DMS114 treated with DMSO at 0.1 percent for 48 hours (cell line): ENCODE measurements around the gene CHSY3.
"Not testable (repeated sequence)": the region's sequence is repeated elsewhere in the genome, so short reads cannot be mapped to it uniquely, and the experiment has no call there.

ENCODE experiments used
- DNase-seq: peaks from one replicate; lab custom pipeline; 2025; ENCODE audit not compliant: unreplicated experiment; lab: John Stamatoyannopoulos, UW

Gene CHSY3

DNA sequence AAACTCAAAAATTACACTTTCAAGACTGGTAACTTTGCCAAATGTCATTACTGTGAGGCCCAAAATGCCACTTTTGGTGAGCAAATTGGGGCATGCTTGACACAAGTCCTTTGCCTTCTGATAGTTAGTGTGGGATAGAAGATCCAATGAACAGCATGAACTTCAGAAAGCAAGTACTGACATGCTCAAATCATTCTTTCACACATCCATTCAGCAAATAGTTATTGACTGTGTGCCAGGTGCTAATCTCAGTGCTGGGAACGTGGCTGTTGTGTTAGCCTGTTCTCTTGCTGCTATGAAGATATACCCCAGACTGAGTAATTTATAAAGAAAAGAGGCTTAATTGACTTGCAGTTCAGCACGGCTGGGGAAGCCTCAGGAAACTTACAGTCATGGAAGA, 247.0 kb downstream of the CHSY3 start:
- DNase-seq = no peak

DNA sequence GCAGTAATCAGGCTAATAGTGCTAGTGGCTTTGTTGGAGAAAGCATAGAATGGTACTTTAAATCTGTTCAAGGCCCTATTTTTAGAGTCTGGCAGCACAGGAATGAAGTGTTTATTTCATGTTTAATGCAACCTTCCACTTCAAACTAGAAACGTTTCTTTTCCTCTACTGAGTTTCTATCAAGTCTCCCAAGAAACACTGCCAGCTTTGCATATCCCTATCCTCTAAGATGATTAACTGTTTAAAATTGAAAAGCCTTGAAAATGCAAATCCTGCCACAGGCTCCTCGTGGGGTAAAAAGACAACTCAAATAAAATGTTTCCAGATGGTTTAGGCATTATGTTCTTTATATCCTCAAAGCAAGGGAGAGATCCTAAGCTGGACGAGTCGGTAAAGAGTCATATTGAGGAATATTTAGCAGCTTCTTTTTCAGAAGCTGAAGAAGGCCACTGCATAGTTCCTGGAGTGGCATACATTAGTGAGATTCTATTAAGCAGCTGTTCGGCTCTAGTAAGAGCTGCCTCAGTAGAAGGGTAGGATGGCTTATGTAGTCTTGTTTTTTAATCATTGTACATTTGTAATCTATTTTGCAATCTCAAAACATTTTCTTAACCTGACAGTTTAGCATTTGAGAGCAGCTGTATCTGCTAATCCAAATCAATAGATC, 251.2 kb downstream of the CHSY3 start:
- DNase-seq = no peak

- DNase-seq = no peak
Measured at GRCh38 chr5:130158036-130158435, 253.8 kb downstream of the CHSY3 start.

DNA sequence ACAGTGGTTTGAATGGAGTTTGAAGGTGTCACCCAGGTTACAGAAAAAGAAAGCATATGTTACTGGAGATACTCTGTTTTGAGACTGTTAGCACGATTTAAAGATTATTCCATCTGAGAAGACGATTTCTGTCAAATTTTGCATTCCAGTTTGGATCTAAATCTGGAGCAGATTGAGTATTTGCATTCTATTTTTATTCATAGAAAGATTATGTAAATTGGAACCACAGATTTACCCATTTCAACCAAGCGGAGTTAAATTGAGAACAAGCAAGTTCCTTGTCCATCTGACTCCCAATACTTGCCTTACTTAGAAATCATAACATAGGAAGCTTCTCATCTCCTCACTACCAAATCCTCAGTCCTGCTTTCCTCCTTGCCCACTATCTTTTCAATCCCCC, 255.7 kb downstream of the CHSY3 start:
- DNase-seq = no peak

DNA sequence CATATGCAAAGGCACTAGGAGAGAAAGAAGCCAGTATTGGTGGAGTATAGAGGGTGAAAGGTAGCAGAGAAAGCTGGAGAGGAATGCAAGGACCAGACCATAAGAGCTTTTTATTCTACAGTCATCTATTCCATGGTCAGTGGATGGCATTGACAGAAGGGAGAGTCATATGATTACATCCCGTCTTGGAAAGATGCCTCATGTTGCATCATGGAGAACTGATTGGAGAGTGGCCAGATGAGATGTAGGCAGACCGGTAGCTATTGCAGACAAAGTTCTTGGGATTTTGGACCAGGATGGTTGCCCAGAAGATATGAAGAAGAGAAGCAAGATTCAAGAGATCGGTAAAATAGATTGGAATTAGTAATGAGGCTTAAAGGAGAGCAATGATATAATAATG, 260.7 kb downstream of the CHSY3 start:
- no peak for DNase-seq

- DNase-seq = no peak
Measured at GRCh38 chr5:130166839-130167490, 262.7 kb downstream of the CHSY3 start.

- DNase-seq = no peak
Measured at GRCh38 chr5:130168211-130168610, 263.9 kb downstream of the CHSY3 start.

DNA sequence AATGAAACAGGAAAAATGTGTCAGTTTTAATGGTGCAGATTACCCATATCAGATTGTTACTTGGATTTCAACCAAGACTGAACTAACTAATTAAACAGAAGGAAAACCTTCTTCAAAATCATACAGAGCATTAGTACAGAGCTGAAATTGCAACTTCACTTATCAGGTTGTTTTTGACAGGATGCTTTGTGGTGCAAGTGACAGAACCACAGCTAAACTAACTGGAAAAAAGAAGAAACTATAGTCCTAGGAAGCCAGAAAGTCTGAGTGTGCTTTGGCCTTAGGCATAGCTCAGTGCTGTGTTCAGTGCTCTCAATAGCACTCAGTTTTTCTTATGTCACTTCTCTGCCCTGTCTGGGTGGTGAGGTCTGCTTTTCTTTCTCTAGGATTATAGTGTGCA, 267.4 kb downstream of the CHSY3 start:
- no peak for DNase-seq

DNA sequence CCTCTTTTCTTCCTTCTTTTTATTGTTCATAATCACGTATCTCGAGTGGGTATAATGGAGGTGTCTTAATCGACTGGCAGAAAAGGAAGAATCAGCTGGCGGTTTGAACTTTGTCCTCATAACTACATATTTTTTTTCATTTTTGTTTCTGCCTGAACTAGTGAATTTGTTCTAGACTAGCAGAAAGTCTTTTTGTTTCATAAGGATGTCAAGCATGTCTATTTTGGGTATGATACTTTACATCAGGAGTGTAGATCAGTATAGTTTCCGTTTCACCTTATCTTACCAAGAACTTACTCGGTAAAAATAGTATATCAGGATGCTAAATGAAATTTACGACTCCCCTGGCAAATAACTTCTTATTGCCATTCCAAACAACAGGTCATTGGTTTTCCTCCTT, 278.9 kb downstream of the CHSY3 start:
- no peak for DNase-seq

DNA sequence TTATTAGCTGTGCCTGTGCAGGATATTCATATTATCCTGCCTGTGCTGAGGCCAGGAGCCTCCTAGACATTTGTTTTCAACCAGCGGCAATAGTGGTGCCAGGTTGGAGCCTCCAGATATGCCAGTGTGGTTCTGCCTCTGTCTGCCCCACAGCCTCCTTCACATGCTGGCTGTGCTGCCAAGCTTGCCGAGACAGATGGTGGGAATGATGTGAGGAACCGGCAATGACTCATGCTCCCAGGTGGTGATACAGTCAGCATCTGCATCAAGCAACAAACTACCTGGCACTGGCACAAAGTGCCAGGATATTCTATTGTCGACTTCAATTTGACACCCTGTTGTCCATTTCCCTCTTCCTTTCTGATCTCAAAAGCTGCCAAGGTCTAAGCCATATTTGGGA, 285.7 kb downstream of the CHSY3 start:
- no peak for DNase-seq

DNA sequence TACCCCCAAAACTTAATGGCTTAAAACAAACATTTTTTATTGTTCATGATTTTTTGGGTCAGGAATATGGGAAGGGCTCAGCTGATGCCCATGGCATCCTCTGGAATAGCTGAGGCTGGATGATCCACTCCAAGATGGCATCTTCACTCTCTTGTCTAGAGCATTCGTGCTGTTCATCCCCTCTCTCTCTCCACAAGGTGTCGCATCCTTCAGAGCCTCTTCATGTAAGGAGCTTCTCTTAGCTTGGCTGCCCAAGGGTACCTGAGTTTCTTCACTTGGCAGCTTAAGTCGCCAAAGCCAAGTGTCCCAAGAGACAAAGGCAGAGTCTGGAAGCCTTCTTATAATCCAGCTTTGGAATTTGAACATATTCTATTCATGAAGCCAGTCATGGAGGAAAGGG, 294.7 kb downstream of the CHSY3 start:
- DNase-seq = no peak

DNA sequence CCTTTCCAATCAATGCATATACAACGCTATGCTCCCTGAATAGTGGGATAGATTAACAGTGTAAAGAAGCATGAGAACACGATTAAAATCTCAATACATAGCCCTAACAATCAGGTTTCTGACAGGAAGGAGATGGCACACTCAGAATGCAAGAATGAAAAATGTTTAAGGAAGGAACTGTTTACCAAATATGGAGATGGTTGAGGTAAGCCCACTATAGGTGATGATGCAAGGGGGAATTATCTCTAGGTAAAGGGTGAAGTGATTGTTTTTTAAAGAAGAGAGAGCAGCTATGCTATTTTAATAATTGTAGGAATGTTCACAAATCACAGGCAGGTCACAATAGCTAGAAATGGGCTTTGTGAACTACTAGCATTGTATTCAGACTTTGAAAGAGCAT, 302.4 kb downstream of the CHSY3 start:
- DNase-seq = no peak

GRCh38 chr5:130213607-130214006, 309.3 kb downstream of the CHSY3 start:
- DNase-seq = no peak

- no peak for DNase-seq
Measured at GRCh38 chr5:130216286-130216685, 312.0 kb downstream of the CHSY3 start.

DNA sequence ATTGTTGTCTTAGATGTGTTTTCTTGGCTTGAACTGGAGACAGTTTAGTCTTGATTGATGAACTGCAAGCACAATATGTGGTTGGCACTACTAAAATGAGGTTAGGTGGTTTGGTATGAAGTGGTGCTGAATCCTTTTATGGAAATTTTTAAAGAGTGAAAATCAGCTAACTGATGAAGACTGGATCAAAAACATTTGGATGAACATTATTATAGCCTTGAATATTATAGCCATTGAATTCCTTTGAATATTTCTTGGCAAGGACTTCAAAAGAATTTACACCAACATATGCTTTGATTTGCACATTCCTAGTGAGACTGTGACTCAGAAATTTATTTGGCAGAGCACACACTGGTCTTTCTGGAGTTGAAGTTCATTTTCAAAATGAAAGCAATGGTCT, 318.3 kb downstream of the CHSY3 start:
- DNase-seq = no peak

DNA sequence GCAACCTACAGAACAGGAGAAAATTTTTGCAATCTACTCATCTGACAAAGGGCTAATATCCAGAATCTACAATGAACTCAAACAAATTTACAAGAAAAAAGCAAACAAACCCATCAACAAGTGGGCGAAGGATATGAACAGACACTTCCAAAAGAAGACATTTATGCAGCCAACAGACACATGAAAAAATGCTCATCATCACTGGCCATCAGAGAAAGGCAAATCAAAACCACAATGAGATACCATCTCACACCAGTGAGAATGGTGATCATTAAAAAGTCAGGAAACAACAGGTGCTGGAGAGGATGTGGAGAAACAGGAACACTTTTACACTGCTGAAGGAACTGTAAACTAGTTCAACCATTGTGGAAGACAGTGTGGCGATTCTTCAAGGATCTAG, 322.3 kb downstream of the CHSY3 start:
- not testable (repeated sequence) for DNase-seq

DNA sequence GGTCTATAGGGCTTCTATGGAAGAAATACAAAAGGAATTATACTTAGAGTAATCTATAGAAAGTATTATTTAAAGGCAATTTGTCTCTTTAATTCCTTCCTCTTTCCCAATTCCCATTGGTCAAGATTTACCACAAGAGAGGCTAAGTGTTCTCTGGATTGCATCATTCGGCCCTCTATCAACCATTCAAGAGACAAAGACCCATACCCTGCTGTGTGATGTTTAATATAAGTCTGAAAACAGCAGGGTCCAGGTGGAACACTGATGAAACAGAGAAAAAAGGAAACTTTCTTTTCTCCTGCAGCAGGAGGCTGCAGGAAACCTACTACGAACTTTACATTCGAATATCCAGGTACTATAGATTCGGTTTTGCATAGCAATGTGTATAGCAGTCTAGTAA, 323.4 kb downstream of the CHSY3 start:
- no peak for DNase-seq

DNA sequence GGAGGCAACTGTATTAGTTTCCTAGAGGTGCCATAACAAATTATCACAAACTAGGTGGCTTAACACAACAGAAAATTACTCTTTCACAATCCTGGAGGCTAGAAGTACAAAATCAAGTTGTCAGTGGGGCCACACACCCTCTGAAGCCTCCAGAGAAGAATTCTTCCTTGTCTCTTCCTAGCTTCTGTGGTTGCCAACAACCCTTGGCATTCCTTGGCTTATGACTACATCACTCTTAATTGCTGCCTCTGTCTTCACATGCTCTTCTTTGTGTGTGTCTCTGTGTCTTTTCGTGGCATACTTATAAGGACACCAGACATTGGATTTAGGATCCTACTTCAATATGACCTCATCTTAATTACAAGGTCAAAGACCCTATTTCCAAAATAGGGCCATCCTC, 327.5 kb downstream of the CHSY3 start:
- no peak for DNase-seq

- DNase-seq = no peak
Measured at GRCh38 chr5:130234816-130235215, 330.6 kb downstream of the CHSY3 start.
